C1 segment of cervical spinal cord (tissue), 14 donors: ENCODE data around the gene UQCRH.
"Not testable (repeated sequence)": the region's sequence is repeated elsewhere in the genome, so short reads cannot be mapped to it uniquely, and the experiment has no call there.

Experiments
- DNase-seq, 14 donors: peaks; one replicate each; lab custom pipeline; 2025; lab: John Stamatoyannopoulos, UW

Gene UQCRH

DNA sequence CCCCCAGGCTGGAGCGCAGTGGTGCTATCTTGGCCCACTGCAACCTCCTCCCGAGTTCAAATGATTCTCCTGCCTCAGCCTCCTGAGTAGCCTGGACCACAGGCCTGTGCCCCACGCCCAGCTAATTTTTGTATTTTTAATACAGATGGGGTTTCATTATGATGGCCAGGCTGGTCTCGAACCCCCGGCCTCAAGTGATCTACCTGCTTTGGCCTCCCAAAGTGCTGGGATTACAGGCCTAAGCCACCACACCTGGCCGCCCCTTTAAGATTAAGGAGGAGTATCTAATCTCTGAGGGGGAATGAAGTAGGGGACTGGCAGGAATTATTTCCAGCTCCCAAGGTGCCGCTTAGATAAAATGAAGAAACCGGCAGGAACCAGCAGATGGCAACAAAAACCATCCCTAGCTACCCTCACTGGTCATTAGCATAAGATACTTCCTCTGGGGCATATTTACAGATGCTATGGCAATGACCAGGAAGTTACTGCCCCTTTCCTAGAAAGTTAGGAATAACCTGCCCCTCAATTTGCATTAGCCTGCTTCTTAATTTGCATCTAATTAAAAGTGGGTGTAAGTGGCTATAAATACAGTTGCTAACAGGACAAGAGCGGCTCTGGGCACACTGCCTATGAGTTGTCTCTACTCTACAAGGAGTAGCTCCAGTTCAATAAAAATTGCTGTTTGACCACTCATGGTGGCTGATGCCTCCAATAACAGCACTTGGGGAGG, 30.0 kb downstream of the UQCRH start:
- DNase-seq, result no peak

GRCh38 chr1:46334030-46334384, 30.5 kb downstream of the UQCRH start:
- no peak for DNase-seq

- DNase-seq, result no peak
Measured at GRCh38 chr1:46335081-46335480, 31.6 kb downstream of the UQCRH start.

DNA sequence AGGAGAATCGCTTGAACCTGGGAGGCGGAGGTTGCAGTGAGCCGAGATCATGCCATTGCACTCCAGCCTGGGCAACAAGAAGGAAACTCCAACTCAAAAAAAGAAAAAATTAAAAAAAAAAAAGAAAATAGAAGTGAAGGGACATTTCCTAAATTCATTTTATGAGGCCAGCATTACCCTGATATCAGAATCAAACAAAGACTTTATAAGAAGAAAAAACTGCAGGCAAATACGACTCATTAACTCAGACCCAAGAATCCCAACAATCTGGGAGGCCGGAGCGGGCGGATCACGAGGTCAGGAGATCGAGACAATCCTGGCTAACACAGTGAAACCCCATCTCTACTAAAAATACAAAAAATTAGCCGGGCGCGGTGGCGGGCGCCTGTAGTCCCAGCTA, 33.9 kb downstream of the UQCRH start:
- not testable (repeated sequence) for DNase-seq

GRCh38 chr1:46340404-46341221, 37.1 kb downstream of the UQCRH start, which contains the start of gene NSUN4:
Gene NSUN4, plus strand, starts transcription at chr1:46340807. Its CDS starts 20 bp downstream, at chr1:46340827.
- DNase-seq, result peak; percentile 48 to 93 (median 86)

DNA sequence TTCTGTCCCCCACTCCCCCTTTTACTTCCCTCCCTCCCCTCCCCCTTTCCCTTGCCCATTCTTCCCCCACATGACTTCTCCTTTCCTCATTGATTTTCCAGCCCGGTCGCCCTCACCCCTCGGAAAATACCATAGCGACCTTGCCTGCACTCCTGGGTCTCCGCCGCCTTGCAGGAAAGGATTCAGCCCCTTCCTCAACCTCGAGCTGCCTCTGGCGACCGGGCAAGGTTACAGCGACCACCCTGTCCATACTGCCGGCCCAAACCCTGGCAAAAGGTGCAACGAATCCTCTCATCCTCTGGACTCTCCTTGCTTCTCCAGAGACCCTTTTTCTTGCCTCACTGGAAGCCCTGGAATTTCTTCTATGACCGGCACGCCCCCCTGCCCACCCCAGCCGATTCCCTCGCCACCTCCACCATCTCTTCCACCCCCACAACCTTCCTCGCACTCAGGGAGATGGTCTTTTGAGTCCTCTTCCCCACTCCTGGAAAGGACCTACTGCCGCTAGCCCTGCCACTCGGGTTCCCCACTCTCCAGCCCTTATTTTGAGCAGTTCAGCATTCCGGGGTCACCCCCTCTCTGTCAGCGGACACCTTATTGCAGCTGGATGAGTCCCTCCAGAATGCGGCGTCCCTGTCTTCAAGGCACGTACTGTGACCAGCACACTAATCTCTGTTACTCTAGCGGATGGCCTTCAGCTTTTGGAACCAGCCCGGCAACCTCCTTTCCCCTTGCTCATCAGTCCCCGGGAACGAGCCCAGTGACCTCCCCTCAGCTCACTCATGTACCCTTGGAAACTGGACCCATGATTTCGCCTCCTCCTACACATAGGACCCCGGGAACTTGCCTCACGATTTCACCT, 38.0 kb downstream of the UQCRH start:
- peak in 3 of 14 donors; percentile 4 to 55 (median 27) for DNase-seq

DNA sequence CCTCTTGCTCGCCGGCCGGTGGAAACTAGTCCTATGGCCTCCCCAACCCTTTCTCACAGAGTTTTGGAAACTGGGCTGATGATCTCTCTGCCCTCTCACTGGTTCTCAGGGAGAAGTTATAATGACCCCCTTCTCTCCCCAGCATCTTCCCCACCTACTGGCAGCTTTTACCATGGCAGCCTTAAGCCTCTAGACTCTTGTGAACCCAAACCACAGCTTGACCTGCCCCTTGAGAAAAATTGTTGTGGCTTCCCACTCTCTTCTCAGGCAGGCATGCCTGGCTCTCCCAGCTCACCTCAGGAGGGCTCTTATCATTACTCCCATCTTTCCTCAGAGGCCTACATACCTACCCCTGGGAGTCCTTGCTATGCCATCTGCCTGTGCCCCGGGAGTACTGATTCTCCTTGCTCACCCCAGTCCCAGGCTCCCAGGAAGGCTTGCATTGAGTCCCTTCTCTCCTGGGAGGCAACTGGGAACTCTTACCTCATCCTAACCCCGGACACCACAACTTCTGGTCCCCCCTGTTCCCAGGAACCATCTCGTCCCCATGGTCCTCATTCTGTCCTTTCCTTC, 38.7 kb downstream of the UQCRH start:
- peak in 1 of 14 donors; percentile 2 for DNase-seq

DNA sequence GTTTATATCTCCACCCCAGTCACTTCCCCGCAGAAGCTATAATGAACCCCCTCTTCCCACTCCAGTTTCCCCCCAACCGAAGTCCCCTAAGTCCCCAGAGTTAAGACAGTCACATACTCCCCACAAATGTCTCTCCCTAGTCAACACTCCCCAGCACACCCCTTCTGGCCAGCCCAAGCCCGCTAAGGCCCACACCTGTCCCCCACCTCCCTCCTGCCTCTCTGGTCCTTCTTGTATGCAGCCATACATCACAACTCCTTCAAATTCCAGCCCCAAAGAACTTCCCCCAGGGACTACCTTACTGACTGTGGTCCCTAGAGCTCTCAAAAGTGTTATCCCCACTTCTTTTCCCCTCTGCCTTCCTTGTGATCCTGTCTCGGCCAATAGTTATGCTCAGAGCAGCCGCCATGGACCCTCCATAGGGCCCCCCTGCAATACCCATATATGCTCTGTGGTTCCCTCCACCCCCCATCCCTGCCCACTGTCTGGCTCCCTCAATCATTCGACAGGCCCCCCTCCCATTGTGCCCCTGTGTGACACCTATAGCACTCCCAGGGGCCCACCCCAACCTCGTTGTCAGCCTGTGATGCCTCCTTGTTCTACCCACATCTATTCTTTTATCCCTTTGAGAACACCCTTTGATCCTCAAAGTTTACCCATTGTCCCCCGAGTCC, 39.3 kb downstream of the UQCRH start:
- DNase-seq, result no peak

DNA sequence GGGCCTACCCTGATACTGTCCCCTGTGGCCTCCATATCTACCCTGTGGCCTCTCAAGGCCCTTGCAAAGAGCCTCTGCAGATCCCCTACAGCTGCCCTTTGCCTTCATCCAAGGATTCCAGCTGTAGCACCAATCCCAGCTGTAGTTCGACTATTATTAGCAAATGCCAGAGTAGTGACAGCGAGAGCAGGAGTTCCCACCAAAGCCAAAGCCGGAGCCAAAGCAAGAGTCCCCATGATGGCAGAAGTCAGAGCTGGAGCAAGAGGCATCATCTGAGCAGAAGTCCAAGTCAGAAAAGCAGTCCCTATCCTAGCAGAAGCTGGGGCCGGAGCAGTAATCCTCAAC, 39.8 kb downstream of the UQCRH start:
- no peak for DNase-seq

GRCh38 chr1:46343705-46344104, 40.2 kb downstream of the UQCRH start:
- DNase-seq, result no peak

DNA sequence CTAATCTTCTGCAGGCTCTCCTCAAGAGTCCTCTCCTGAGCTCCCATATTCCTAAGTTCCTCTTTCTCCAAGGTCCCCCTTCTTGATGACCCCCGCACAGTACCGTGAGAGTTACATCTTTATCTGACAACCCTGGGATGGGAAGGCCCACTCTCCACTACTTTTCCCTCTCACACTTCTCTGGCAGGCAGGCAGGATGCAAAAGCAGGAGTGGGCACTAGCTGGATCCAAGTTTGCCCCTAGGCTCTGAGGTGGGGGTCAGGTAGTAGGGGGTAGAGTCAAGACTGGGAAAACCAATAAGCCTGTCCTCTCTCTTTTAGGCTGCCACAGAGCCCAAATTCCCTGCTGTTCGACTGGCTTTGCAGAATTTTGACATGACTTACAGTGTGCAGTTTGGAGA, 41.0 kb downstream of the UQCRH start:
- DNase-seq, result no peak

- DNase-seq, result no peak
Measured at GRCh38 chr1:46345281-46345680, 41.8 kb downstream of the UQCRH start.

- no peak for DNase-seq
Measured at GRCh38 chr1:46352363-46352762, 48.9 kb downstream of the UQCRH start.

- DNase-seq, result not testable (repeated sequence)
Measured at GRCh38 chr1:46355920-46356319, 52.4 kb downstream of the UQCRH start.

GRCh38 chr1:46362158-46362557, 58.7 kb downstream of the UQCRH start:
- DNase-seq, result peak in 1 of 14 donors; percentile 75

DNA sequence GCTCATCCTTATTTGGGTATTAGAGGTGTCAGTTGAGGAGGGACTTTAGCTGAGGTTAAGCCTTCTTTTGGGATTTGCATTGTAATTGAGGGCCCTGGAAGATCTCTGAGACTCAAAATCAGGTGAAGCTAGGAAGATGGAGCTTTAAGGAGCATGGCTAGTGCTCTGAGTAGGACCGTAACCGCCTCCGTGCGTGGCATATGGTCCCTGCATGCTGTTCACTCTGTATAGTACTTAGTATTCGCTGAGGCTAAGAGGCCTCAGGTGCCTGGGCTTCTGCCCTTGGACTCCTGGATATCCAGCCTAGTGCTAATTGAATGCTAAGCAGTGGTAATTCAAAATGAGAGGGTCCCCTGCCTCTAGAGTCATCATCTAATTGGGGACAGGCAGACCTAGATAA, 59.6 kb downstream of the UQCRH start:
- DNase-seq, result no peak

GRCh38 chr1:46364612-46365011, 61.1 kb downstream of the UQCRH start:
- no peak for DNase-seq

- DNase-seq, result not testable (repeated sequence)
Measured at GRCh38 chr1:46365796-46366195, 62.3 kb downstream of the UQCRH start.
